COLO829 (cell line): ENCODE data around the gene CHM.
"Not testable (repeated sequence)": the region's sequence is repeated elsewhere in the genome, so short reads cannot be mapped to it uniquely, and the experiment has no call there.

Experiments used
- DNase-seq: peaks from one replicate; pipeline ENCODE4 v3.0.0; 2012; ENCODE audit warnings: low spot score

Gene CHM

GRCh38 chrX:86047174-86047935, at the start of gene CHM:
Gene CHM, minus strand, starts transcription at chrX:86047558. Its CDS starts 26 bp downstream, at chrX:86047532.
- DNase-seq, result peak; percentile 75

- DNase-seq, result no peak
Observed at GRCh38 chrX:86078650-86079049, 31.3 kb upstream of the CHM start.

- DNase-seq, result no peak
Observed at GRCh38 chrX:86066998-86067397, 19.6 kb upstream of the CHM start.

- no peak for DNase-seq
Observed at GRCh38 chrX:86061407-86061806, 14.0 kb upstream of the CHM start.

GRCh38 chrX:86051741-86052140, 4.4 kb upstream of the CHM start:
- DNase-seq, result no peak

- DNase-seq, result no peak
Observed at GRCh38 chrX:86047936-86048280, 550 bp upstream of the CHM start.

GRCh38 chrX:86044216-86044615, 3.1 kb downstream of the CHM start:
- no peak for DNase-seq

- DNase-seq, result no peak
Observed at GRCh38 chrX:86039625-86040568, 7.5 kb downstream of the CHM start.

- no peak for DNase-seq
Observed at GRCh38 chrX:86033385-86033784, 14.0 kb downstream of the CHM start.

- no peak for DNase-seq
Observed at GRCh38 chrX:86028681-86029080, 18.7 kb downstream of the CHM start.

- no peak for DNase-seq
Observed at GRCh38 chrX:86023811-86024210, 23.5 kb downstream of the CHM start.

GRCh38 chrX:86021652-86022289, 25.6 kb downstream of the CHM start:
- DNase-seq, result no peak

GRCh38 chrX:86016139-86016538, 31.2 kb downstream of the CHM start:
- no peak for DNase-seq

- not testable (repeated sequence) for DNase-seq
Observed at GRCh38 chrX:86014959-86015358, 32.4 kb downstream of the CHM start.

GRCh38 chrX:86014421-86014820, 32.9 kb downstream of the CHM start:
- DNase-seq, result no peak

GRCh38 chrX:86013792-86014191, 33.6 kb downstream of the CHM start:
- no peak for DNase-seq

GRCh38 chrX:86012188-86012587, 35.2 kb downstream of the CHM start:
- no peak for DNase-seq

GRCh38 chrX:86009803-86010202, 37.6 kb downstream of the CHM start:
- DNase-seq, result not testable (repeated sequence)

- not testable (repeated sequence) for DNase-seq
Observed at GRCh38 chrX:86007891-86008290, 39.5 kb downstream of the CHM start.

- DNase-seq, result no peak
Observed at GRCh38 chrX:86002076-86002896, 45.1 kb downstream of the CHM start.

- DNase-seq, result no peak
Observed at GRCh38 chrX:85998954-85999353, 48.4 kb downstream of the CHM start.

- no peak for DNase-seq
Observed at GRCh38 chrX:85996555-85996954, 50.8 kb downstream of the CHM start.
